Transverse colon (tissue), 4 donors: ENCODE results near the gene NEURL1B. TPM values are rescaled to one million over a fixed set of nuclear protein-coding genes. Genes with fewer than 3 reads are reported as not detected.

ENCODE experiments used
- DNase-seq: peaks from one replicate; pipeline ENCODE4 v3.0.0-alpha.2; 2019
- H3K27ac ChIP-seq, 4 donors: fragments of 200-600 bp; sonication (generic); 2 replicates each; pipeline ENCODE4 v1.5.1; 2016 to 2018; ENCODE audit warnings: inconsistent platforms in 4 of 4
- H3K27me3 ChIP-seq: fragments of 200-600 bp; sonication (generic); 2 replicates; pipeline ENCODE4 v1.5.1; 2017; ENCODE audit warnings: inconsistent platforms
- H3K36me3 ChIP-seq, 4 donors: fragments of 200-600 bp; sonication (generic); 2 replicates each; pipeline ENCODE4 v1.5.1; 2017 to 2019; ENCODE audit warnings: inconsistent platforms in 4 of 4
- H3K4me1 ChIP-seq, 4 donors: fragments of 200-600 bp; sonication (generic); 2 replicates each; pipeline ENCODE4 v1.5.1; 2017 to 2020; ENCODE audit warnings: inconsistent platforms in 4 of 4
- H3K4me3 ChIP-seq, 4 donors: fragments of 200-600 bp; sonication (generic); 1 replicate in 1 of 4; 2 replicates in 3 of 4; pipeline versions ENCODE4 v1.5.1 to v1.6.1; 2017 to 2019; ENCODE audit warnings: inconsistent platforms in 4 of 4
- H3K9me3 ChIP-seq, 2 donors: fragments of 200-600 bp; sonication (generic); 2 replicates each; pipeline ENCODE4 v1.5.1; 2017 to 2019; ENCODE audit warnings: inconsistent platforms in 2 of 2
- CTCF ChIP-seq, 5 experiments: fragments of 200-600 bp in 3 of 5; fragments of 450-650 bp in 2 of 5; sonication (generic) in 3 of 5; IDR thresholded peaks; 1 replicate in 2 of 5; 2 replicates in 3 of 5; pipeline ENCODE4 v1.5.1; 2016 to 2017; ENCODE audit warnings: antibody characterized with exemption in 5 of 5, inconsistent platforms in 3 of 5, mild to moderate bottlenecking in 2 of 5, moderate library complexity in 1 of 5
- EP300 ChIP-seq: sonication (generic); formaldehyde crosslinking; IDR thresholded peaks from one replicate; pipeline ENCODE4 v1.6.1; 2017; ENCODE audit warnings: antibody characterized with exemption, low read depth
- POLR2A ChIP-seq: fragments of 450-650 bp; IDR thresholded peaks from one replicate; pipeline ENCODE4 v1.6.1; 2016; ENCODE audit warnings: antibody characterized with exemption, mild to moderate bottlenecking, moderate library complexity
- POLR2AphosphoS5 ChIP-seq, 3 donors: sonication (generic); formaldehyde crosslinking; IDR thresholded peaks; one replicate each; pipeline ENCODE4 v1.6.1; 2016; ENCODE audit warnings: antibody characterized with exemption in 3 of 3
- WGBS, 2 donors: methylation state at CpG; one replicate each; pipeline ENCODE4 v1.1.5; 2018; ENCODE audit warnings: low coverage in 1 of 2; 5-methylcytosine and 5-hydroxymethylcytosine counted together
- in situ Hi-C, 4 donors: fragments of 200-750 bp; cut with MboI; loops; one replicate each; pipeline versions ENCODE4 v1.15.0 to v1.15.1; 2017; ENCODE audit warnings: low sequenced_read_pairs in 3 of 4, low pct_ligation_motif_present in 1 of 4, low pct_unique_long_range_greater_than_20kb in 1 of 4
- intact Hi-C: fragments of 100-400 bp; cut with DNase I; formaldehyde crosslinking; loops from one replicate; pipeline ENCODE4 v1.15.1; 2023; ENCODE audit warnings: low total_unique reads
- total RNA-seq, 4 donors: library from RNA; depleted of rRNA; stranded (reverse); fragments of >200 nt; gene quantifications; one replicate each; pipeline ENCODE4 v1.1.0, GENCODE V29; 2016

Gene NEURL1B
- total RNA-seq, 4 donors from 2014 or later: 74.6 to 168 (median 94.5) TPM

- peaks cover 21 to 31% (median 25%) of the 10 kb centered on the region in 4 donors for H3K4me1 ChIP-seq
- H3K27me3 ChIP-seq: no peaks in the 10 kb centered on the region
- in situ Hi-C loops (no loop called here), intact Hi-C loops (loop anchor here (5.0 kb wide), 1 partner anchor 39 kb away; no protein-coding TSS in a partner anchor)
- no peak overlapping the region for H3K4me3 ChIP-seq
- H3K9me3 ChIP-seq: no peaks in the 10 kb centered on the region
- 89 to 97% methylated on average over 6 to 37 of the region's 37 CpGs for WGBS, 2 donors
- TF ChIP-seq EP300 (no peak), POLR2A (no peak), POLR2AphosphoS5 (IDR thresholded peaks at IDR 0.05) (no peak), CTCF (IDR thresholded peaks at IDR 0.05) (no peak)
- no peaks in the 10 kb centered on the region for H3K36me3 ChIP-seq
- no peak for DNase-seq
- peak overlapping the region; percentile 37 to 83 (median 70) for H3K27ac ChIP-seq
Observed at GRCh38 chr5:172686539-172687390, 45.7 kb downstream of the NEURL1B start.

GRCh38 chr5:172687940-172688339 lies 46.9 kb downstream of the NEURL1B start:
- peaks cover 21 to 31% (median 25%) of the 10 kb centered on the region in 4 donors for H3K4me1 ChIP-seq
- no peaks in the 10 kb centered on the region for H3K27me3 ChIP-seq
- peak; percentile 61 for DNase-seq
- intact Hi-C loops (loop anchor here (5.0 kb wide), 1 partner anchor 41 kb away; no protein-coding TSS in a partner anchor), in situ Hi-C loops (no loop called here)
- H3K27ac ChIP-seq: peak overlapping the region; percentile 70 to 83 (median 76)
- no peaks in the 10 kb centered on the region for H3K9me3 ChIP-seq
- WGBS, 2 donors: 48% methylated on average over 4 of the region's 4 CpGs; no CpG with 5 or more reads in 1 of the 2 donors
- no peak overlapping the region for H3K4me3 ChIP-seq
- TF ChIP-seq CTCF (IDR thresholded peaks at IDR 0.05) (no peak), POLR2A (no peak), EP300 (no peak), POLR2AphosphoS5 (IDR thresholded peaks at IDR 0.05) (no peak)
- H3K36me3 ChIP-seq: no peaks in the 10 kb centered on the region

- H3K4me1 ChIP-seq: peaks cover 21 to 31% (median 27%) of the 10 kb centered on the region in 4 donors
- no peaks in the 10 kb centered on the region for H3K9me3 ChIP-seq
- peak; percentile 61 for DNase-seq
- no peaks in the 10 kb centered on the region for H3K27me3 ChIP-seq
- H3K36me3 ChIP-seq: no peaks in the 10 kb centered on the region
- in situ Hi-C loops: no loop called here
- TF ChIP-seq POLR2A: no peak
- no peak for TF ChIP-seq CTCF (IDR thresholded peaks at IDR 0.05)
- TF ChIP-seq POLR2AphosphoS5 (IDR thresholded peaks at IDR 0.05): no peak
- no peak for TF ChIP-seq EP300
- no peak overlapping the region for H3K4me3 ChIP-seq
- intact Hi-C loops: loop anchor here (5.0 kb wide), 1 partner anchor 41 kb away; no protein-coding TSS in a partner anchor
- 26 to 75% methylated on average over 2 to 10 of the region's 11 CpGs for WGBS, 2 donors
- H3K27ac ChIP-seq: peak overlapping the region; percentile 70 to 83 (median 76)
Observed at GRCh38 chr5:172688349-172689217, 47.5 kb downstream of the NEURL1B start.

- peaks cover 21 to 31% (median 28%) of the 10 kb centered on the region in 4 donors for H3K4me1 ChIP-seq
- no peak for TF ChIP-seq POLR2AphosphoS5 (IDR thresholded peaks at IDR 0.05)
- no peak for TF ChIP-seq EP300
- TF ChIP-seq POLR2A: no peak
- TF ChIP-seq CTCF (IDR thresholded peaks at IDR 0.05): no peak
- H3K36me3 ChIP-seq: no peaks in the 10 kb centered on the region
- in situ Hi-C loops (no loop called here), intact Hi-C loops (loop anchor here (5.0 kb wide), 1 partner anchor 42 kb away; no protein-coding TSS in a partner anchor)
- H3K27ac ChIP-seq: peak overlapping the region; percentile 70 to 83 (median 76)
- H3K27me3 ChIP-seq: no peaks in the 10 kb centered on the region
- H3K9me3 ChIP-seq: no peaks in the 10 kb centered on the region
- H3K4me3 ChIP-seq: no peak overlapping the region
- no peak for DNase-seq
- 36 to 39% methylated on average over 2 to 7 of the region's 7 CpGs for WGBS, 2 donors
Observed at GRCh38 chr5:172689218-172689572, 48.1 kb downstream of the NEURL1B start.
